ENCODE data around the gene SRGAP3.

- TF ChIP-seq, protein P1, sequence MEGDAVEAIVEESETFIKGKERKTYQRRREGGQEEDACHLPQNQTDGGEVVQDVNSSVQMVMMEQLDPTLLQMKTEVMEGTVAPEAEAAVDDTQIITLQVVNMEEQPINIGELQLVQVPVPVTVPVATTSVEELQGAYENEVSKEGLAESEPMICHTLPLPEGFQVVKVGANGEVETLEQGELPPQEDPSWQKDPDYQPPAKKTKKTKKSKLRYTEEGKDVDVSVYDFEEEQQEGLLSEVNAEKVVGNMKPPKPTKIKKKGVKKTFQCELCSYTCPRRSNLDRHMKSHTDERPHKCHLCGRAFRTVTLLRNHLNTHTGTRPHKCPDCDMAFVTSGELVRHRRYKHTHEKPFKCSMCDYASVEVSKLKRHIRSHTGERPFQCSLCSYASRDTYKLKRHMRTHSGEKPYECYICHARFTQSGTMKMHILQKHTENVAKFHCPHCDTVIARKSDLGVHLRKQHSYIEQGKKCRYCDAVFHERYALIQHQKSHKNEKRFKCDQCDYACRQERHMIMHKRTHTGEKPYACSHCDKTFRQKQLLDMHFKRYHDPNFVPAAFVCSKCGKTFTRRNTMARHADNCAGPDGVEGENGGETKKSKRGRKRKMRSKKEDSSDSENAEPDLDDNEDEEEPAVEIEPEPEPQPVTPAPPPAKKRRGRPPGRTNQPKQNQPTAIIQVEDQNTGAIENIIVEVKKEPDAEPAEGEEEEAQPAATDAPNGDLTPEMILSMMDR (IDR thresholded peaks at IDR 0.05): no peak
- TF ChIP-seq POLR2A (IDR thresholded peaks at IDR 0.05): no peak
Measured at GRCh38 chr3:9133656-9134055, 115.8 kb downstream of the SRGAP3 start.
